Activated CD4-positive, alpha-beta T cell treated with anti-CD3 and anti-CD28 coated beads, Interleukin-2, amount 10 ng/mL, durations not matched to agents 7 days and 5 days (primary cell): ENCODE data around the gene KLF15. TPM values are rescaled to one million over a fixed set of nuclear protein-coding genes. Genes with fewer than 3 reads are reported as not detected.

Source experiments
- CTCF ChIA-PET: fragments of 350-600 bp; sonication (Branson Sonifier 250); formaldehyde crosslinking; loops from one replicate; lab custom pipeline; 2021; ENCODE audit warnings: antibody characterized with exemption; lab: Charles Lee
- POLR2A ChIA-PET: fragments of 350-600 bp; sonication (Branson Sonifier 250); formaldehyde crosslinking; loops from one replicate; lab custom pipeline; 2021; ENCODE audit warnings: antibody characterized with exemption; lab: Charles Lee
- DNase-seq: peaks from one replicate; pipeline ENCODE4 v3.0.0-alpha.2; 2020
- H3K27ac Mint-ChIP-seq: one replicate; pipeline ENCODE4 v1.8.0; 2021; ENCODE audit warnings: mild to moderate bottlenecking, moderate library complexity, mixed read lengths
- H3K27me3 Mint-ChIP-seq: one replicate; pipeline ENCODE4 v1.8.0; 2021; ENCODE audit warnings: mixed read lengths
- H3K36me3 Mint-ChIP-seq: one replicate; pipeline ENCODE4 v1.8.0; 2021; ENCODE audit warnings: low read depth, mixed read lengths
- H3K4me1 Mint-ChIP-seq: one replicate; pipeline ENCODE4 v1.8.0; 2021; ENCODE audit warnings: mixed read lengths
- H3K4me3 Mint-ChIP-seq: one replicate; pipeline ENCODE4 v1.8.0; 2021; ENCODE audit warnings: mild to moderate bottlenecking, moderate library complexity, mixed read lengths
- H3K9me3 Mint-ChIP-seq: one replicate; pipeline ENCODE4 v1.8.0; 2021; ENCODE audit warnings: mixed read lengths
- total RNA-seq, 2 experiments: library from RNA; stranded (reverse); gene quantifications; one replicate each; pipeline ENCODE4 v1.2.3, GENCODE V29; 2021

KLF15 gene
- total RNA-seq, 2 experiments from 2014 or later, result not detected

GRCh38 chr3:126314790-126315658 is 42.2 kb downstream of the KLF15 start:
- no peaks in the 10 kb centered on the region for H3K9me3 Mint-ChIP-seq
- ChIA-PET CTCF (no interaction called here), POLR2A (no interaction called here)
- H3K27me3 Mint-ChIP-seq, result no peaks in the 10 kb centered on the region
- no peak for DNase-seq
- H3K27ac Mint-ChIP-seq, result no peak overlapping the region
- H3K36me3 Mint-ChIP-seq, result no peaks in the 10 kb centered on the region
- no peak overlapping the region for H3K4me3 Mint-ChIP-seq
- no peaks in the 10 kb centered on the region for H3K4me1 Mint-ChIP-seq

DNA sequence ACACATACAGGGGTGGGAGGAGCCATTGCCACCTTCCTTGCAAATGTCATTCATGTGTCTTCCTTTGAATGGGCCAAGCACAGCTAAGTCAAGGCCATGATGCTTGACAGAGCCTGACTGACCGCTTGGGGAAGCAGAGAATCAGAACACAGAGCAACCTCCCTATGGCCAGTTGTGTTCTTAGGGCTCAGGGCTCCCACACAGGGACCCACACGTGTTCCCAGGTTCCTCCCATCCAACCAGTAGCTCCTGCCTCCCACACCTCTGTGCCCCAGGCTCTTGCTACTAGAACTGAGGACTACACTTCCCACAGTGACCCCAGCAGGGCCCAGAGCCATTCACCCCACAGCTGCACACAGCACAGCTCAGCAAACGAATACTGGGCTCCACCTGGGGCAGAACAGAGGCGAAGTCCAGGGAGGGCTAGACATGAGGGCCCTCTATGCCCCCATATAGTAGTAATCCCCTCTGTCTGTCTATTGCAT is 42.9 kb downstream of the KLF15 start:
- H3K27me3 Mint-ChIP-seq, result no peaks in the 10 kb centered on the region
- no peak overlapping the region for H3K4me3 Mint-ChIP-seq
- no peaks in the 10 kb centered on the region for H3K9me3 Mint-ChIP-seq
- POLR2A ChIA-PET, result no interaction called here
- no peak for DNase-seq
- CTCF ChIA-PET, result no interaction called here
- no peak overlapping the region for H3K27ac Mint-ChIP-seq
- no peaks in the 10 kb centered on the region for H3K36me3 Mint-ChIP-seq
- no peaks in the 10 kb centered on the region for H3K4me1 Mint-ChIP-seq

DNA sequence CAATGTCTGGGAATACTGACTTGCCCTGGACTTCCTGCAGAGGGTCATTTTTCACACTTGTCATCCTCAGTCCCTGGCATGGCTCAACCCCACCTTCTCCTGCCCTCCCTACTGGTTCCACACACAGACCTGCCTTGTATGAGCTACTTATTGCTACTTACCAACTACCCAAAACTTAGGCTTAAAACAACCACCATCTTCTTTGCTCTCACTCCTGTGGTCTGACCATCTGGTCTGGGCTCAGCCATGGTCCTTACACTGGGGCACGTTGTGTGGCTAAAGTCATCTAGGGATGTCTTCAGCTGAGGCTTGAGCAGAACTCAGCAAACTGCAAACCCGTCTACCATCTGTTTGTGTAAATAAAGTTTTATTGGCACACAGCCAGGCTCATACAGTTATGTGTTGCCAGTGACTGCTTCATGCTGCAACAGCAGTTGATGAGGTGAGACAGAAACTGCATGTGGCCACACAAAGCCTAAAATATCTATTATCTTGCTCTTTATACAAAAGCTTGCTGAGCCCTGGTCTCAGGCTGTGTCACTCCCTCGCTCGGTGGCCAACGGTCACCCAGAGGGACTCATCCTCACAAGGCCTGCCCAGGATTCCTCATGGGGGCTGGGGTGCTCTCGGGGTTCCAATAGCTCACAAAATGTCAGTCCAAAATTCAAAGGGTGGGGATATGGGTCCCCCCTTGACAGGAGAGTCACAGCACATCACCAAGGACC is 43.5 kb downstream of the KLF15 start:
- Mint-ChIP-seq H3K27me3 (no peaks in the 10 kb centered on the region), H3K4me3 (no peak overlapping the region), H3K9me3 (no peaks in the 10 kb centered on the region), H3K4me1 (no peaks in the 10 kb centered on the region), H3K27ac (no peak overlapping the region), H3K36me3 (no peaks in the 10 kb centered on the region)
- no peak for DNase-seq
- ChIA-PET CTCF (no interaction called here), POLR2A (no interaction called here)

DNA sequence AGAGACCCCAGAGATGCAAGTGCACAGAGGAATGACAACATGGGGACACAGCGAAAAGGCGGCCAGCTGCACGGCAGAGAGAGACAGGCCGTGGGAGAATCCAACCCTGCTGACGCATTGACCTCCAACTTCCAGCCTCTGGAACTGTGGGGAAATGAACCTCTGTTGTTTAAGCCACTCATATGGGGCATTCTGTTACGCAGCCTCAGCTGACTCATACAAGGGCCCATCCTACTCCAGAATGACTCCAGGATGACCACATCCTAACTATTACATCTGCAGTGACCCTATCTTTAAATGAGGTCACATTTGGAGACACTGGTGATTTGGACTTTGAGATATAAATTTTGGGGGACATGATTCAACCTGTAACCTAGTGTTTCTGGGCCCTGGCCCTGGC is 44.0 kb downstream of the KLF15 start:
- no peak for DNase-seq
- H3K27me3 Mint-ChIP-seq, result no peaks in the 10 kb centered on the region
- POLR2A ChIA-PET, result no interaction called here
- H3K4me3 Mint-ChIP-seq, result no peak overlapping the region
- H3K27ac Mint-ChIP-seq, result no peak overlapping the region
- no peaks in the 10 kb centered on the region for H3K36me3 Mint-ChIP-seq
- H3K4me1 Mint-ChIP-seq, result no peaks in the 10 kb centered on the region
- CTCF ChIA-PET, result no interaction called here
- no peaks in the 10 kb centered on the region for H3K9me3 Mint-ChIP-seq

DNA sequence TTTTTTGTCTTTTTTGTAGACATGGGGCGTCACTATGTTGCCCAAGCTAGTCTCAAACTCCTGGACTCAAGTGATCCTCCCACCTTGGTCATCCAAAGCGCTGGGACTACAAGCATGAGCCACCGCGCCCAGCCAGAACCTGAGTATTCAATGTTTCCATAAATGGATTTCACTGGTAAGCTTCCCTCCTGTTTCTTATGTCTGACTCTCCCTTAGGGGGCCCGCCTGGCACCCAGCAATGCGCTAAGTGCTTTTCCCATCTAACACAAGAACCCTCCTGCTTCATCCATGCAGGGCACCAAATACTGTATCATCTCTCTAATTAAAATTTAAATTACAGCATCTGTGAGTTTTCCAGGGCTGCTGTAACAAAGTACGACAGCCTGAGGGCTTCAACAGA is 44.9 kb downstream of the KLF15 start:
- Mint-ChIP-seq H3K36me3 (no peaks in the 10 kb centered on the region), H3K27ac (no peak overlapping the region), H3K4me1 (no peaks in the 10 kb centered on the region), H3K9me3 (no peaks in the 10 kb centered on the region), H3K4me3 (no peak overlapping the region), H3K27me3 (no peaks in the 10 kb centered on the region)
- ChIA-PET CTCF (interaction anchor here (1.7 kb wide), 1 partner anchor 36 kb away, joined by 3 read pairs; no protein-coding TSS in a partner anchor), POLR2A (no interaction called here)
- no peak for DNase-seq

DNA sequence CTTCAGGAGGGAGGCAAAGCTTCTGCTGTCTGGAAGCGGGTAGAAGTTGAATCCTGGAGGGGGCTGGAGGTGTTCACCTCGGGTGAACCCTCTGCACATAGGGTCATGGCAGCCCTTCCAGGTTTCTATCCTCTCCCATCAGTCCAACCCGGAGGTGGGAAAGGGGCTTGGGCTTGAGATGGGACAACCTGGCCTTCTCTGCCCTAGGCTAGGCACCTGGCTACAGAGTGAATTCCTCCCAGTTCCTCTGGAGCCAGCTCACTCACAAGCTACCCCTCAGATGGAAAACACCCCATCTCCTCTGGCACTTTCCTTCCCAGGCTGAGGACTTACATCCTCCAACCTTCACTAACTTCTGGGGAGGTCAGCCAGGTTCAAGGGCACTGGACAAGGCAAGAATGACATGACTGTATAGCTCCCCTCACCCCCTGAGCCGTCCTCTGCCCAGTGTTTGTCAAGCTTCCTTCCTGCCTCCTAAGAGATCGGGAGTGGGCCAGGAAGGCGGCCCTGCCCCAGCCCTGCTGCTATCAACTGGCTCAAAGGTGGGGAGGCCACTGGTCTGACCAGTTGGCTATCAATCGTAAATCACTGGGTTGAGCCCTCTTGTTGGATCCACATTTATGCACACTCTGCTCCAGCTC is 45.8 kb downstream of the KLF15 start:
- ChIA-PET CTCF (interaction anchor here (1.7 kb wide), 1 partner anchor 37 kb away, joined by 3 read pairs; no protein-coding TSS in a partner anchor), POLR2A (no interaction called here)
- Mint-ChIP-seq H3K9me3 (no peaks in the 10 kb centered on the region), H3K36me3 (no peaks in the 10 kb centered on the region), H3K4me1 (no peaks in the 10 kb centered on the region), H3K4me3 (no peak overlapping the region), H3K27ac (no peak overlapping the region), H3K27me3 (no peaks in the 10 kb centered on the region)
- DNase-seq, result no peak

DNA sequence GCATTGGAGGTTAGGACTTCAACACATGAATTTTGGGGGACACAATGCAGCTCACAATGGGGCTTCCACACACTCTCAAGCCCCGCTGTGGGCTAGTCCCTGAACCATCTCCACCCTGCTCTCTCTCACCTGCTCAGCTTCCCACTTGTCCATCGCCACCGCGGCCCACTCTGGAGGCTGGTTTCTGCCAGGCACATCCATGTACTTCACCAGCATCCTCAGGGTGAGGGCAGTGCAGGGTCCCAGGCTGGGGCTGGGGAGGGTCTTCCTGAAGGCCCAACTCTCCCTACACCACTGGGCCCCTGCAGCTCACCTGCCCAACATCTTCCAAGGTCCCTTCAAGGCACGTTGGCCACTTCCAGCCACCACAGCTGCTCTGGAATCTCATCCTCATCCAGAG is 46.4 kb downstream of the KLF15 start:
- Mint-ChIP-seq H3K27me3 (no peaks in the 10 kb centered on the region), H3K4me3 (no peak overlapping the region), H3K9me3 (no peaks in the 10 kb centered on the region), H3K4me1 (no peaks in the 10 kb centered on the region), H3K36me3 (no peaks in the 10 kb centered on the region), H3K27ac (no peak overlapping the region)
- no peak for DNase-seq
- ChIA-PET POLR2A (no interaction called here), CTCF (interaction anchor here (1.7 kb wide), 1 partner anchor 38 kb away, joined by 3 read pairs; no protein-coding TSS in a partner anchor)

DNA sequence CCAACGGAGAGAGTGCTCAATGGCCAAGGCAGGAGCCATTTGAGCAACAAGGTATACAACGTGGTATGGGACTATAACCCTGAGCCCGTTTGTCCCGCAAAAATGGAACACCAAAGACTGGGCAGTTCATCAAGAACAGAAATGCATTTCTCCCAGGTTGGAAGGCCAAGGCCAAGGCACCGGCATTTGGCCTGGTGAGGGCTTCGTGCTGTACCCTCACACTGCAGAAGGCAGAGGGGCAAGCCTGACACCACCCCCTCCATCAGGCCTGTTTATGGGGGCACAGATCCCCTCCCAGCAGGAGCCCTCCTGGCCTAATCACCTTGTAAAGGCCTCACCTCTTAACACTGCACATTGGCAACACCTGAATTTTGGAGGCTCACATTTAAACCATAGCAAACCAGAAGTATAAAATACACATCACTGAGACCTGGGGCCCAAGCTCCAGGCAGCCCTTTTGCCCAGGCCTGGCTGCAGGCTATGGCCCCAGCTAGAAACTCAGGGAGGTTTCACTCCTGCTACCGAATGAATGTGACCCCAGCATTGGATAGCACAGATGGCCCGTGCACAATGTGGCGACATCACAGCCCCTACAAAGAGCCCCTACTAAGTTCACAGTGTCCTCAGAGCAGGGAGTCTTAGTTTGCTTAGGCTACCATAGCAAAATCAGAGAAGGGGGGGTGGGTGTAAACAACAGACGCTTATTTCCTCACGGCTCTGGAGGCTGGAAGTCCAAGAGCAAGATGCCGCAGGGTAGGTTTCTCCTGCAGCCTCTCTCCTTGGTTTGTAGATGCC is 47.1 kb downstream of the KLF15 start:
- H3K4me3 Mint-ChIP-seq, result no peak overlapping the region
- no peaks in the 10 kb centered on the region for H3K9me3 Mint-ChIP-seq
- no peaks in the 10 kb centered on the region for H3K36me3 Mint-ChIP-seq
- POLR2A ChIA-PET, result no interaction called here
- no peak overlapping the region for H3K27ac Mint-ChIP-seq
- CTCF ChIA-PET, result no interaction called here
- DNase-seq, result no peak
- no peaks in the 10 kb centered on the region for H3K4me1 Mint-ChIP-seq
- no peaks in the 10 kb centered on the region for H3K27me3 Mint-ChIP-seq

- ChIA-PET CTCF (no interaction called here), POLR2A (no interaction called here)
- H3K4me1 Mint-ChIP-seq, result no peaks in the 10 kb centered on the region
- H3K4me3 Mint-ChIP-seq, result no peak overlapping the region
- H3K27me3 Mint-ChIP-seq, result no peaks in the 10 kb centered on the region
- DNase-seq, result no peak
- no peaks in the 10 kb centered on the region for H3K36me3 Mint-ChIP-seq
- no peaks in the 10 kb centered on the region for H3K9me3 Mint-ChIP-seq
- H3K27ac Mint-ChIP-seq, result no peak overlapping the region
Measured at GRCh38 chr3:126309165-126309564, 48.0 kb downstream of the KLF15 start.

DNA sequence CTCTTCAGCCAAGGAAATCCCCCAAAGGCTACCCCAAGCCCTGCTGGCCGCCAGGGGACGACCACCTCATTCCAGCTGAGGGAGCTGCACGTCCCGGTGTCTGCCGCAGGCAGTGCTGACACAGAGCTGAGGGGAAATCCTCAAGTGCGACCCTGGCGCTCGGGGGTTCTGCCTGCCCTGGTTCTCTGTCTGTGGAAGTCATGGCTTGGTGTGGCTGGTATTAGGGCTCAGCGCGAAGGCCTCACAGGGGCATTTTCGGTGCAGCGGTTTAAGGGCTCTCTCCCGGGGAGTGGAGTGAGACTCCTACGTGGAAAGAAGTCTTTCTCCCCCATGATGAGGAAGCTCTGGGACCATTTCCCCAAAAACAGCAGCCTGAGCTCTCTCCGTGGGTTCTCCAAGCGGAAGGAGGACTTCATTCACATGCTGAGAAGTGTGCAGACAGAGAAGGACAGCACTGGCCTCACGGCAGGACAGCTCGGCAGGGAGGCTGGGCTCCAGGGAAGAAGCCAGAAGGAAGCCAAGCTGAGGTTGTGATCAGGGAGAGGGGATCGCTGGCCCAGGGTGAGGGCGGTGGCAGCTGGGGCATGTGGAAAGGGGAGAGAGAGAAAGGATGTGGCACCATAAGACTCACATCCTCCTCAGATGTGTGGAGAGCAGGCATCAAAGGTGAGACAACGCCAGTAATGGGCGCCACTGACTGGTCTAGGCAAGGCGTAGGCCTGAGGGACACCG is 48.6 kb downstream of the KLF15 start:
- H3K36me3 Mint-ChIP-seq, result no peaks in the 10 kb centered on the region
- H3K4me3 Mint-ChIP-seq, result no peak overlapping the region
- H3K27me3 Mint-ChIP-seq, result peaks cover 2% of the 10 kb centered on the region
- POLR2A ChIA-PET, result no interaction called here
- CTCF ChIA-PET, result no interaction called here
- H3K4me1 Mint-ChIP-seq, result no peaks in the 10 kb centered on the region
- no peak overlapping the region for H3K27ac Mint-ChIP-seq
- no peak for DNase-seq
- H3K9me3 Mint-ChIP-seq, result no peaks in the 10 kb centered on the region

- Mint-ChIP-seq H3K4me3 (no peak overlapping the region), H3K36me3 (no peaks in the 10 kb centered on the region), H3K27me3 (peaks cover 2% of the 10 kb centered on the region), H3K4me1 (no peaks in the 10 kb centered on the region), H3K27ac (no peak overlapping the region), H3K9me3 (no peaks in the 10 kb centered on the region)
- ChIA-PET POLR2A (no interaction called here), CTCF (no interaction called here)
- no peak for DNase-seq
Measured at GRCh38 chr3:126307591-126308393, 49.4 kb downstream of the KLF15 start.
